Large intestine (tissue), 3 donors: Measurements from ENCODE around the gene PYGB. TPM values are rescaled to one million over a fixed set of nuclear protein-coding genes. Genes with fewer than 3 reads are reported as not detected.

Experiments used
- DNase-seq, 2 donors: peaks; one replicate each; pipeline versions ENCODE4 v3.0.0 to v3.0.0-alpha.2; 2013
- H3K27ac ChIP-seq: one replicate; pipeline ENCODE4 v1.5.1; 2013; ENCODE audit warnings: low read length
- H3K27me3 ChIP-seq: 2 replicates; pipeline ENCODE4 v1.6.1; 2013; ENCODE audit warnings: low read length; ENCODE audit not compliant: control insufficient read depth, insufficient read depth
- H3K36me3 ChIP-seq: 2 replicates; pipeline ENCODE4 v1.6.1; 2013; ENCODE audit warnings: low read length; ENCODE audit not compliant: control insufficient read depth, insufficient read depth
- H3K4me1 ChIP-seq: one replicate; pipeline ENCODE4 v1.6.1; 2013; ENCODE audit warnings: low read length; ENCODE audit not compliant: control insufficient read depth, insufficient read depth
- H3K4me3 ChIP-seq: one replicate; pipeline ENCODE4 v1.5.1; 2013; ENCODE audit warnings: low read length
- H3K9me3 ChIP-seq: one replicate; pipeline ENCODE4 v1.6.1; 2013; ENCODE audit warnings: mild to moderate bottlenecking, low read depth, low read length, moderate library complexity; ENCODE audit not compliant: control insufficient read depth
- WGBS: methylation state at CpG from one replicate; pipeline ENCODE4 v1.1.5; 2013; ENCODE audit warnings: low lambda C conversion rate; ENCODE audit not compliant: insufficient coverage; 5-methylcytosine and 5-hydroxymethylcytosine counted together
- polyA plus RNA-seq: library from polyadenylated mRNA; unstranded; fragments of 120-200 nt; gene quantifications from one replicate; pipeline ENCODE4 v1.2.1, GENCODE V29; 2013

PYGB gene
- polyA plus RNA-seq, 1 donor, result 35.1 TPM

DNA sequence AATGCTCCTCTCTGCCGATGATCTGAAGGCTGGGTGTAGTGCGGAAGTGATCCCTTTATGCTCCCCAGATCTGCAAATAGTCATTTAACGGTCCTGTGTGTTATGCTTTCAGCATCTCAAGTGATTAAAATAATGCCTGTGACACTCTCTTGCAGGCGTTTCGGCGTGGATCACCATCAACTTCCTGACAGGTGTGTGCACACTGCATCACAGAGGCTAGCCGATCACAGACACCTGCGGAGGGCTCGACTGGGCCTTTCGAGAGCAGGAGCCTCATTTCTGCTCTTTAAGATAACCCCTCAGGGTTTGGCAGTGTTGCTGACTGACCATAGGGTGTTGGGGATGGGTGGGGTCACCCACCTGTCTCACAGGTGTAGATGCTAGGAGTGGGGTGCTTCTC is 32.4 kb upstream of the PYGB start:
- H3K4me1 ChIP-seq, result no peaks in the 10 kb centered on the region
- no peaks in the 10 kb centered on the region for H3K27me3 ChIP-seq
- no peak overlapping the region for H3K4me3 ChIP-seq
- no peak for DNase-seq
- no CpG with 5 or more reads among the region's 10 CpGs for WGBS
- H3K27ac ChIP-seq, result no peak overlapping the region
- peaks cover 86% of the 10 kb centered on the region for H3K36me3 ChIP-seq
- no peaks in the 10 kb centered on the region for H3K9me3 ChIP-seq

DNA sequence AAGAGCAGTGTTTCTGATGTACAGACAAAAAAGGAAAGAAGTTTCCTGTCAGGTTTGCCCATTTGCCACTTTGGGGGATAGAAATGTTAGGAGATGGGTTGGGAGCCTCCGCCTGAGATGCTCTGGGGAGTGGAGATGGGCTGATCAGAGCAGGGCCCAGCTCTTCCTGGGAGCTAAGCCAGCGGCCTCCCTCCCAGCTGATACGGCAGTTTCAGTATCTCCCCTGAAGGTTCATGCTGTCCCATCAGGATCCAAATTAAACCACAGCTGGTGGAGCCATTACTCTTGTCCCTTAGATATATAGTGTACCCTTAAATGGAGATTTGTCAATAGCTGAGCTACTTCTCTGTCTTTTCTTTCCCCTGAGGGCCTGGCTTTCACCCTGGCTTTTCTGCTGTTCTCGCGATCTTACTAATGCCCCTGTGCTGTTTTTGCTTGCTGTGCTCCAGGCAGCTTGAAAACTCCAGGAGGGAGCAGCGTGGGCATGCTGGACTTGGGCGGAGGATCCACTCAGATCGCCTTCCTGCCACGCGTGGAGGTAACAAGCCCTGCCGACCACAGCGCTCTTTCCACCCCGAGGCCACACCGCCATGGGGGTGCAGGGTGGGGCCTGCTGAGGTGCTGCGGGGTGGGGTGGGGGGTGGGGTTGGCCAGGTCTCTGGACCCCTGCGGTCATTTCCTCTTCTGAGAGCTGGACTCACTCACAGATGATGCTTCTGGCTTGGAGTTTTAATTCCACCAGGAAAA is 31.5 kb upstream of the PYGB start:
- no peak for DNase-seq

DNA sequence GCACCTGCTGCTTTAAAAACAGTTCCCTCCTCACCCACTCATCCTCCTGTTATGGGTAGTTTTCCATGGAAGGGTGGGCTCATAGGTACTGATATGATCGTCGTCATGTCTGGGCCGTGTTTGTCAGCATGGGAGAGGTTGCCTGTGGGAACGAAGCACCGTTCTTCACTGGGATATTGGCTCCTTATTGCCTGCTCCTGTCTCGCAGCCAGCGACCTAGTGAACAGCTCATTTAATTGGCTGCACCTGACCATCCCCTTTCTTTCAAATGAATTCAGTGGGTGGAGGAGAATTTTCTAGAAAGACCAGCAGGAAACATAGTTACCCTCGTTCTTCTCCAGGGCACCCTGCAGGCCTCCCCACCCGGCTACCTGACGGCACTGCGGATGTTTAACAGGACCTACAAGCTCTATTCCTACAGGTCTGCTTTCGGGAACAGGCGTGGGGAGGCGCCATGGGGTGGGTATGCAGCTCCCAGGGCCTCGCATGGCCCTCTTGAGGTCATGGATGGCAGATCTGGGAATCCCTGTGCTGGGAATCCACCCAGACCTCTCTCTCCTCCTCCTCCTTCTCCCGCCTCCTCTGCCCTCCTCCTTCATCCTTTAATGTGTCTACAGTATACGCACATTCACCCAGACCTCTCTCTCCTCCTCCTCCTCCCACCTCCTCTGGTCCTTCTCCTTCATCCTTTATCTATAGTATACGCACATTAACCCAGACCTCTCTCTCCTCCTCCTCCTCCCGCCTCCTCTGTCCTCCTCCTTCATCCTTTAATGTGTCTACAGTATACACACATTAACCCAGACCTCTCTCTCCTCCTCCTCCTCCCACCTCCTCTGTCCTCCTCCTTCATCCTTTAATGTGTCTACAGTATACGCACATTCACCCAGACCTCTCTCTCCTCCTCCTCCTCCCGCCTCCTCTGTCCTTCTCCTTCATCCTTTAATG is 30.4 kb upstream of the PYGB start:
- 94% methylated on average over 5 of the region's 21 CpGs for WGBS
- peaks cover 5% of the 10 kb centered on the region for H3K4me1 ChIP-seq
- no peak for DNase-seq

More for the DNA sequence above, 31.5 kb upstream of the PYGB start:
- H3K27ac ChIP-seq, result no peak overlapping the region
- no peak overlapping the region for H3K4me3 ChIP-seq
- H3K9me3 ChIP-seq, result no peaks in the 10 kb centered on the region
- no CpG with 5 or more reads among the region's 16 CpGs for WGBS
- no peaks in the 10 kb centered on the region for H3K27me3 ChIP-seq
- no peaks in the 10 kb centered on the region for H3K4me1 ChIP-seq
- H3K36me3 ChIP-seq, result peaks cover 87% of the 10 kb centered on the region

DNA sequence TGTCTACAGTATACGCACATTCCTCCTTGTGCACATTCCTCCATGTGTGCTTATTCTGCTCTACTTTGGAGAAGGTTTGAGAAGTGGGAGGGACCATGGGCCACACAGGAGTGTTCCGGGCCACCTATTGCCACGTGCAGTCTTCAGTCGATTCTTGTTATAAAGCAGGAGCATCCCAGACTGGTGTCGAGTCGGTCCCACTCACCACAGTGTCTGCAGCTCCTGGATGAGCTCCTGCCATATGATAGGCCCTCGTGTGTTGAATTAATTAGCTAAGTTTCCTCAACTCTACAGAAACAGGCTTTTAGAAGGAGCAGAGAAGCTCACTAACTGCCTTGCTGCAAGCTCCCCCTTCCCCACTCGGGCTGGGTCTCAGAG is 29.8 kb upstream of the PYGB start:
- Histone ChIP-seq H3K4me3 (no peak overlapping the region), H3K27ac (no peak overlapping the region), H3K4me1 (peaks cover 10% of the 10 kb centered on the region), H3K27me3 (no peaks in the 10 kb centered on the region), H3K36me3 (peaks cover 81% of the 10 kb centered on the region), H3K9me3 (no peaks in the 10 kb centered on the region)
- DNase-seq, result no peak
- WGBS, result 100% methylated on average over 1 of the region's 8 CpGs

More for the DNA sequence above, 30.4 kb upstream of the PYGB start:
- peaks cover 83% of the 10 kb centered on the region for H3K36me3 ChIP-seq
- H3K27me3 ChIP-seq, result no peaks in the 10 kb centered on the region
- H3K9me3 ChIP-seq, result no peaks in the 10 kb centered on the region
- H3K27ac ChIP-seq, result no peak overlapping the region
- no peak overlapping the region for H3K4me3 ChIP-seq

DNA sequence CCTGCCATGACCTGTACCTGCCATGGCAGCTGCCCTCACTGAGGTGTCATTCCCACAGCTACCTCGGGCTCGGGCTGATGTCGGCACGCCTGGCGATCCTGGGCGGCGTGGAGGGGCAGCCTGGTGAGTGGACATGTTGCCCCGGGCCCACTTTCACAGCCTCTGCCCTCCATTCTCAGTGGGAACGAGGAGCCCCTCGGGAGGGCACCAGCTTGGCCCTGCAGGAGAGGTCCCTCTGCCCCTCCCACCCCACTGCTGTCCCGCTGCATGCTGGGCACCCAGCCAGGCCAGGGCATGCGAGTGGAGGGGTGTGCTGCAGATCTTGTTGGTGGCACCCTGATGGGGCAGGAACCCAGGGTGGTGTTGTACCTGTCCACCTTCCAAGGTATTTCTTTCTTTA is 29.4 kb upstream of the PYGB start:
- no peak for DNase-seq
- Histone ChIP-seq H3K27ac (no peak overlapping the region), H3K27me3 (no peaks in the 10 kb centered on the region), H3K9me3 (no peaks in the 10 kb centered on the region), H3K4me3 (no peak overlapping the region), H3K4me1 (peaks cover 13% of the 10 kb centered on the region), H3K36me3 (peaks cover 77% of the 10 kb centered on the region)
- WGBS, result no CpG with 5 or more reads among the region's 12 CpGs

DNA sequence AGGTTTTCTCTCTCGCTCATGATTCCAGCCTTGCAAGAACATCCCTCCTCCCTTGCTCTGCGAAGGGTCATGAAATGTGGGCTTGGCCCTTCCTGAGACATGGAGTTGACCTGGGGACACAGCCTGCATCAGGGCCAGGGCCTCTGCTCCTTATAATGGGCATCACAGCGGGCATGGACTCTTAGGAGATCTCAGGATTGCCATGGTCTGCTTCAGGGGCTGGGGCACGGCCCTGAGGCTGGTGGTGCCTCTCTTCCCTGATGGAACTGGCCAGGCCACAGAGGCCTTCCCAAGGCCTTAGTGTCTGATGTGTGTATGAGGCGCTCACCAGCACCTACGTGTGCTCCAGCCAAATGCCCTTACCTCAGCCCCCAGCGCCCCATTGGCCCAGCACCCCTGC is 28.5 kb upstream of the PYGB start:
- Histone ChIP-seq H3K4me1 (peaks cover 13% of the 10 kb centered on the region), H3K27ac (no peak overlapping the region), H3K27me3 (no peaks in the 10 kb centered on the region), H3K4me3 (no peak overlapping the region), H3K36me3 (peaks cover 76% of the 10 kb centered on the region), H3K9me3 (no peaks in the 10 kb centered on the region)
- DNase-seq, result no peak
- WGBS, result no CpG with 5 or more reads among the region's 7 CpGs

DNA sequence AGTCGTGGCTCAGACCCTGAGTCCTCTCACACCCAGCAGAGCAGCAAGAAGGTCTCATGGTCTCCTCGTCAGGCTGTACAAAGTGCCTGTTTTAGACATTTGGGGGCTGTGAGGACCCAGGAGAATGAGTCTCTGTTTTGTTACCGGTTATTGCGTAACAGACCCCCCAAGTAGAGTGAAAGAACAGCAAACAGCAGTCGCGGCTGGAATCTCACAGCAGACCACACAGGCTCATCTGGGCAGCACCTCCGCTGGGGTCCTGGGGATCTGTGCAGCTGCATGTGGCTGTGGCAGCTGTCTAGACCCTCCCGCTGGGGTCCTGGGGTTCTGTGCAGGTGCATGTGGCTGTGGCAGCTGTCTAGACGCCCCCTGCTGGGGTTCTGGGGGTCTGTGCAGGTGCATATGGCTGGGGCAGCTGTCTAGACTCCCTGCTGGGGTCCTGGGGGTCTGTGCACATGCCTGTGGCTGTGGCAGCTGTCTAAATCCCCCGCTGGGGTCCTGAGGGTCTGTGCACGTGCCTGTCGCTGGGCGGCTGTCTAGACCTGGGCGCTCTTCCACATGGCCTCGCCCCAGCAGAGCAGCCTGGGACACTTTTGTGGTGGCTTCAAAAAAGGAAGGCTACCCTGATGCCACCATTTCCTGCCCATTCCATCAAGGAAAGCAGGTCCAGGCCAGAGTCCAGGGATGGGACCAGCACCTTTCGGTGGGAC is 27.7 kb upstream of the PYGB start:
- peaks cover 76% of the 10 kb centered on the region for H3K36me3 ChIP-seq
- no peak overlapping the region for H3K4me3 ChIP-seq
- no peaks in the 10 kb centered on the region for H3K27me3 ChIP-seq
- H3K27ac ChIP-seq, result no peak overlapping the region
- DNase-seq, result no peak
- H3K4me1 ChIP-seq, result peaks cover 13% of the 10 kb centered on the region
- H3K9me3 ChIP-seq, result no peaks in the 10 kb centered on the region
- no CpG with 5 or more reads among the region's 16 CpGs for WGBS

DNA sequence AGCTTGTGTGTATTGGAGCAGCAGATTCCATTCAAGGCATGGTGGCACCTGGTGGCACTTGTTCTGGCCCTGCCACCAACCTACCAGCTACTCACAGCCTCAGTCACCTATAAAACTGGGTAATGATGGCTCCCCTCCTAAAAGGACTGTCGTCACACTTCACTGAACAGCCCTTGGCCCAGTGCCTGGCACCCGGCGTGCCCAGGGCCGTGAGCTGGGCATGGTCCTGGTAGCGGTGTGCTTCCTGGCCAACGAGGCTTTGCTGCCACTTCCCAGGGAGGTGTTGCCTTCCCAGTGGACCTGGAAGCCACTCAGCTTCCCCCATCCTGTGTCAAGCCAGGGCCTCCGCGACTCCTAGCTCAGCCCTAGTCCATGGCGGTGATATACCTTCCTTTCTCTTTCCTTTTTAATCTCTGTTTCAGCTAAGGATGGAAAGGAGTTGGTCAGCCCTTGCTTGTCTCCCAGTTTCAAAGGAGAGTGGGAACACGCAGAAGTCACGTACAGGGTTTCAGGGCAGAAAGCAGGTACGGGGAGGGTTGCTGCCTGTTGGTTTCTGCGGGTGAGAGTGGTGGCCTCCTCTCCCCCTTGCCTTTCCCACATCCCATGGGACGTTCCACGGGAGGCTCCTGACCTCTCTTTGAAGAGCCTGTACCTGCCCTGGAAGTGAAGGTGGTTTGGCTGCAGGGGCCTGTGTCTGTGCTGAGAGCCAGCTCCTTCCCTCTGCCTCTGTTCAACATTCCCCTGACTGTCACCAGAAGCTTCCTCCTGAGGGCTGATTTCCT is 26.9 kb upstream of the PYGB start:
- no peaks in the 10 kb centered on the region for H3K27me3 ChIP-seq
- H3K4me1 ChIP-seq, result peaks cover 13% of the 10 kb centered on the region
- peaks cover 76% of the 10 kb centered on the region for H3K36me3 ChIP-seq
- H3K27ac ChIP-seq, result no peak overlapping the region
- WGBS, result no CpG with 5 or more reads among the region's 15 CpGs
- H3K4me3 ChIP-seq, result no peak overlapping the region
- no peak for DNase-seq
- no peaks in the 10 kb centered on the region for H3K9me3 ChIP-seq

DNA sequence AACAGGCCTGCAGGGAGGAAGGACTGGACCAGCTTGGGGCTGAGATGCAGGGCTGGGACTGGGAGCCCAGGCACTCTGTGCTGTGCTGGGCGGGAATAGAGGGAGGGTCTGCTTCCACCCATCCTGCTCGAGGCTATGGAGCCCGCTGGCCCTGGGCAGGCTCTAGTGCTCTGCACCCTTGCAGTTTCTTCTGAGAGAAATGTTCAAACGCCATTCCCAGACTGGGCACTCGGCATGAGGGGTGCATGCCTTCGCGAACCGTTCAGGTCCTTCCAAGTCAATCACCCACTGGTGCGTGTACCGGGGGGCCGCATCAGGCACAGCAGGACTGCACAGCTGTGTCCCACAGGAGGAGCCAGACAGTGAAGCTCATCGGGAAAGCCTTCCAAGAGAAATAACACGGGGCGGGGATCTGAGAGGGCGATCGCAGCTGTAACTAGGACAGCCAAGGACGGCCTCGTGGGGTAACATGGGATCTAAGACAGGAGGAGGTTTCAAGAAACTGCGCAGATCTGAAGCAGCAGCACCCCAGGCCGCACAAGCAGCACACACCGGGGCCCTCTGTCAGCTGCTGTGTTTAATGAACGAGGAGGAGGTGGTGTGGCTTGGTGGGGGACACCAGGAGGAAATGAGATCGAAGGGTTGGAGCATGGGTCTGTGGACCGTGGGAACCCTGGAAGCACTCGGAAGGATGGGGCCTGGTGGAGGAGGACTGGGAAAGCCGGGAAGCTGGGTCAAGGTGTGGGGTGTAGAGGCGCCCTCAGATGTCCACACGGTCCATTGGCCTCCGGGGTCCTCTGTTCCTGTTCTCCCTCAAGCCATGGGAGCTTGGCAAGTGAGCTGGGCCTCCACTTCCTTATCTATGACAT is 26.1 kb upstream of the PYGB start:
- WGBS, result no CpG with 5 or more reads among the region's 29 CpGs
- H3K27ac ChIP-seq, result no peak overlapping the region
- no peak for DNase-seq
- no peaks in the 10 kb centered on the region for H3K9me3 ChIP-seq
- H3K36me3 ChIP-seq, result peaks cover 76% of the 10 kb centered on the region
- no peaks in the 10 kb centered on the region for H3K27me3 ChIP-seq
- peaks cover 13% of the 10 kb centered on the region for H3K4me1 ChIP-seq
- H3K4me3 ChIP-seq, result no peak overlapping the region
